Mesenchymal stem cell (in vitro differentiated cells and primary cell): Measurements from ENCODE around the gene NUDT4B. TPM values are rescaled to one million over a fixed set of nuclear protein-coding genes. Genes with fewer than 3 reads are reported as not detected.
"Not testable (repeated sequence)": the region's sequence is repeated elsewhere in the genome, so short reads cannot be mapped to it uniquely, and the experiment has no call there.

ENCODE experiments used
- DNase-seq: peaks from one replicate; pipeline ENCODE4 v3.0.0-alpha.2; 2013
- H2AFZ ChIP-seq: one replicate; pipeline ENCODE4 v1.6.1; 2013; ENCODE audit warnings: low read depth, mild to moderate bottlenecking, control low read depth, inconsistent platforms, low read length, moderate library complexity
- H2AK5ac ChIP-seq: 2 replicates; pipeline ENCODE4 v1.6.1; 2013; ENCODE audit warnings: low read length, moderate library complexity, mild to moderate bottlenecking, inconsistent platforms; ENCODE audit not compliant: severe bottlenecking
- H2BK120ac ChIP-seq: one replicate; pipeline ENCODE4 v1.6.1; 2013; ENCODE audit warnings: low read depth, mild to moderate bottlenecking, inconsistent platforms, low read length, moderate library complexity
- H2BK12ac ChIP-seq, 2 experiments: one replicate each; pipeline ENCODE4 v1.6.1; 2013; ENCODE audit warnings: inconsistent platforms in 2 of 2, low read length in 2 of 2, mild to moderate bottlenecking in 2 of 2, moderate library complexity in 2 of 2, control low read depth in 1 of 2
- H2BK15ac ChIP-seq: one replicate; pipeline ENCODE4 v1.6.1; 2013; ENCODE audit warnings: mild to moderate bottlenecking, low read depth, inconsistent platforms; ENCODE audit not compliant: poor library complexity, severe bottlenecking
- H2BK5ac ChIP-seq: 2 replicates; pipeline ENCODE4 v1.6.1; 2013; ENCODE audit warnings: low read depth, mild to moderate bottlenecking, low read length, control low read depth, inconsistent platforms; ENCODE audit not compliant: poor library complexity, severe bottlenecking
- H3K14ac ChIP-seq, 2 experiments: one replicate each; pipeline ENCODE4 v1.6.1; 2013; ENCODE audit warnings: inconsistent platforms in 2 of 2, low read length in 2 of 2, control low read depth in 1 of 2, mild to moderate bottlenecking in 1 of 2, moderate library complexity in 1 of 2
- H3K18ac ChIP-seq, 2 experiments: one replicate each; pipeline ENCODE4 v1.6.1; 2013; ENCODE audit warnings: inconsistent platforms in 2 of 2, low read length in 2 of 2, control low read depth in 1 of 2, low read depth in 1 of 2, mild to moderate bottlenecking in 1 of 2
- H3K23ac ChIP-seq, 2 experiments: one replicate each; pipeline ENCODE4 v1.6.1; 2013; ENCODE audit warnings: inconsistent platforms in 2 of 2, low read length in 2 of 2, mild to moderate bottlenecking in 2 of 2, moderate library complexity in 2 of 2, control low read depth in 1 of 2
- H3K27ac ChIP-seq: 2 replicates; pipeline ENCODE4 v1.5.1; 2013; ENCODE audit warnings: mild to moderate bottlenecking, moderate library complexity, low read length, control low read depth, inconsistent platforms; ENCODE audit not compliant: poor library complexity, severe bottlenecking
- H3K27me3 ChIP-seq, 2 experiments: 2 replicates each; pipeline versions ENCODE4 v1.6.1 to v1.7.0; 2013; ENCODE audit warnings: low read length in 2 of 2, mild to moderate bottlenecking in 2 of 2, moderate library complexity in 2 of 2, control low read depth in 1 of 2, inconsistent platforms in 1 of 2; ENCODE audit not compliant: control insufficient read depth in 1 of 2, insufficient read depth in 1 of 2
- H3K36me3 ChIP-seq, 2 experiments: 2 replicates each; pipeline versions ENCODE4 v1.6.1 to v1.7.0; 2013; ENCODE audit warnings: low read length in 2 of 2, control low read depth in 1 of 2, inconsistent platforms in 1 of 2, low read depth in 1 of 2, mild to moderate bottlenecking in 1 of 2; ENCODE audit not compliant: insufficient read depth in 2 of 2, control insufficient read depth in 1 of 2
- H3K4ac ChIP-seq, 2 experiments: one replicate each; pipeline ENCODE4 v1.6.1; 2013; ENCODE audit warnings: inconsistent platforms in 2 of 2, low read length in 2 of 2, mild to moderate bottlenecking in 2 of 2, moderate library complexity in 2 of 2, control low read depth in 1 of 2, low read depth in 1 of 2
- H3K4me1 ChIP-seq: 2 replicates; pipeline ENCODE4 v1.6.1; 2013; ENCODE audit warnings: low read depth, low read length, control low read depth; ENCODE audit not compliant: control insufficient read depth, insufficient read depth
- H3K4me2 ChIP-seq: 2 replicates; pipeline ENCODE4 v1.6.1; 2013; ENCODE audit warnings: low read length, mild to moderate bottlenecking, inconsistent platforms; ENCODE audit not compliant: poor library complexity, severe bottlenecking
- H3K4me3 ChIP-seq, 2 experiments: 2 replicates each; pipeline versions ENCODE4 v1.5.1 to v1.7.0; 2013; ENCODE audit warnings: low read length in 2 of 2, mild to moderate bottlenecking in 2 of 2, control low read depth in 1 of 2, low read depth in 1 of 2; ENCODE audit not compliant: insufficient read depth in 1 of 2
- H3K79me1 ChIP-seq: replicated peaks from 2 replicates; pipeline ENCODE4 v1.6.1; 2013; ENCODE audit warnings: mild to moderate bottlenecking, control low read depth, low read length, inconsistent platforms; ENCODE audit not compliant: poor library complexity, severe bottlenecking
- H3K9ac ChIP-seq: 2 replicates; pipeline ENCODE4 v1.7.0; 2013; ENCODE audit warnings: mild to moderate bottlenecking, low read length, moderate library complexity
- H3K9me3 ChIP-seq: 2 replicates; pipeline ENCODE4 v1.7.0; 2013; ENCODE audit warnings: mild to moderate bottlenecking, low read length; ENCODE audit not compliant: control insufficient read depth
- H4K8ac ChIP-seq: one replicate; pipeline ENCODE4 v1.6.1; 2013; ENCODE audit warnings: inconsistent platforms, mild to moderate bottlenecking, low read length, moderate library complexity
- H4K91ac ChIP-seq: one replicate; pipeline ENCODE4 v1.6.1; 2013; ENCODE audit warnings: mild to moderate bottlenecking, low read length, inconsistent platforms
- WGBS: methylation state at CpG from one replicate; pipeline ENCODE4 v1.1.7; 2013; ENCODE audit warnings: mixed read lengths; 5-methylcytosine and 5-hydroxymethylcytosine counted together
- polyA plus RNA-seq, 2 experiments: library from polyadenylated mRNA; stranded (reverse); fragments of 200-250 nt; gene quantifications; one replicate each; pipeline ENCODE4 v1.2.3, GENCODE V29; 2013

Gene NUDT4B
- 12.6 TPM for polyA plus RNA-seq (2013, experiment 1 of 2)
- polyA plus RNA-seq (2013, experiment 2 of 2): 10.9 TPM

GRCh38 chr1:148748563-148749334, at the start of gene NUDT4B:
Gene NUDT4B (plus strand): TSS chr1:148748774. CDS start chr1:148748953, 179 bp downstream.
- not testable (repeated sequence) for H3K36me3 ChIP-seq, H3K4ac ChIP-seq, H2BK12ac ChIP-seq, H3K23ac ChIP-seq, DNase-seq, H2BK5ac ChIP-seq, H3K4me1 ChIP-seq, H2BK120ac ChIP-seq, H2AFZ ChIP-seq, H4K8ac ChIP-seq, H3K4me2 ChIP-seq, H3K27ac ChIP-seq, H2BK15ac ChIP-seq, H3K9ac ChIP-seq, H4K91ac ChIP-seq, H3K14ac ChIP-seq, H2AK5ac ChIP-seq, H3K79me1 ChIP-seq, H3K18ac ChIP-seq, H3K9me3 ChIP-seq, H3K4me3 ChIP-seq, H3K27me3 ChIP-seq
- no CpG with 5 or more reads among the region's 68 CpGs for WGBS

GRCh38 chr1:148699357-148699756, 49.2 kb upstream of the NUDT4B start:
- not testable (repeated sequence) for H3K14ac ChIP-seq, DNase-seq, H3K79me1 ChIP-seq, H3K4me1 ChIP-seq, H4K91ac ChIP-seq, H3K4me3 ChIP-seq, H2BK15ac ChIP-seq, H2BK12ac ChIP-seq, H3K23ac ChIP-seq, H3K27me3 ChIP-seq, H2AK5ac ChIP-seq, H4K8ac ChIP-seq, H2AFZ ChIP-seq, H2BK5ac ChIP-seq, H3K27ac ChIP-seq, H3K36me3 ChIP-seq, H3K9me3 ChIP-seq, H2BK120ac ChIP-seq, H3K9ac ChIP-seq, H3K4ac ChIP-seq, H3K4me2 ChIP-seq, H3K18ac ChIP-seq
- WGBS: no CpG with 5 or more reads among the region's 5 CpGs

GRCh38 chr1:148702242-148702641, 46.3 kb upstream of the NUDT4B start:
- not testable (repeated sequence) for H2BK15ac ChIP-seq, H3K4me1 ChIP-seq, H3K14ac ChIP-seq, H3K27ac ChIP-seq, H3K4ac ChIP-seq, H3K4me2 ChIP-seq, H3K36me3 ChIP-seq, DNase-seq, H2BK5ac ChIP-seq, H3K79me1 ChIP-seq, H3K9me3 ChIP-seq, H2AFZ ChIP-seq, H4K91ac ChIP-seq, H4K8ac ChIP-seq, H3K18ac ChIP-seq, H3K27me3 ChIP-seq, H3K4me3 ChIP-seq, H2AK5ac ChIP-seq, H3K9ac ChIP-seq, H2BK12ac ChIP-seq, H2BK120ac ChIP-seq, H3K23ac ChIP-seq
- WGBS: no CpG with 5 or more reads among the region's 1 CpG

GRCh38 chr1:148703973-148704591, 44.5 kb upstream of the NUDT4B start:
- not testable (repeated sequence) for H2BK12ac ChIP-seq, DNase-seq, H2BK15ac ChIP-seq, H3K9me3 ChIP-seq, H3K23ac ChIP-seq, H2BK120ac ChIP-seq, H3K4me3 ChIP-seq, H3K79me1 ChIP-seq, H3K27me3 ChIP-seq, H3K4me1 ChIP-seq, H3K9ac ChIP-seq, H3K18ac ChIP-seq, H2BK5ac ChIP-seq, H2AFZ ChIP-seq, H3K36me3 ChIP-seq, H3K4ac ChIP-seq, H3K27ac ChIP-seq, H4K8ac ChIP-seq, H3K4me2 ChIP-seq, H4K91ac ChIP-seq, H2AK5ac ChIP-seq, H3K14ac ChIP-seq
- WGBS: no CpG with 5 or more reads among the region's 5 CpGs
